NCI-H510A (cell line): ENCODE results near the gene GSTA3.

Experiments used
- DNase-seq: peaks from one replicate; lab custom pipeline; 2025; lab: John Stamatoyannopoulos, UW

The GSTA3 gene

GRCh38 chr6:52858416-52858815, 51.1 kb downstream of the GSTA3 start:
- no peak for DNase-seq

- DNase-seq, result peak; percentile 77
These were observed 53.4 kb downstream of the GSTA3 start for GRCh38 chr6:52856137-52856536.

- no peak for DNase-seq
These were observed 60.4 kb downstream of the GSTA3 start for GRCh38 chr6:52849137-52849536.
